Bronchial epithelial cell (primary cell): ENCODE data around the gene OR5AR1. TPM values are rescaled to one million over a fixed set of nuclear protein-coding genes. Genes with fewer than 3 reads are reported as not detected.

Experiments used
- DNase-seq: peaks from one replicate; pipeline ENCODE4 v3.0.0-alpha.2; 2010; ENCODE audit warnings: low read depth
- FAIRE-seq: peaks from 2 replicates; lab custom pipeline; 2011; peaks lifted over from hg19 to GRCh38; lab: Jason Lieb, UNC
- H3K27me3 ChIP-seq: 2 replicates; pipeline ENCODE4 v1.5.1; 2011; ENCODE audit warnings: low read length; ENCODE audit not compliant: control insufficient read depth, insufficient read depth
- H3K36me3 ChIP-seq: 2 replicates; pipeline ENCODE4 v1.5.1; 2011; ENCODE audit warnings: low read length; ENCODE audit not compliant: control insufficient read depth, insufficient read depth
- H3K4me3 ChIP-seq: 2 replicates; pipeline ENCODE4 v1.5.1; 2011; ENCODE audit warnings: mild to moderate bottlenecking, low read depth, low read length, control low read depth
- CTCF ChIP-seq: IDR thresholded peaks from 2 replicates; pipeline ENCODE4 v1.5.1; 2011; ENCODE audit warnings: mild to moderate bottlenecking, moderate library complexity, low read length, control low read depth, inconsistent platforms; ENCODE audit not compliant: insufficient read depth, severe bottlenecking
- total RNA-seq: library from RNA; depleted of rRNA; stranded (reverse); fragments of >200 nt; gene quantifications from 2 replicates; pipeline ENCODE4 v1.2.1, GENCODE V29; 2014

The OR5AR1 gene
- not detected in 2 replicates for total RNA-seq

GRCh38 chr11:56663386-56663785 lies at the start of gene OR5AR1:
Gene OR5AR1 (plus strand): TSS chr11:56663686. CDS start chr11:56663686, 0 bp downstream.
- Histone ChIP-seq H3K27me3 (no peaks in the 10 kb centered on the region), H3K4me3 (no peak within 1 kb of the TSS), H3K36me3 (no peaks in the 10 kb centered on the region)
- FAIRE-seq (no peak), DNase-seq (no peak)
- no peak for TF ChIP-seq CTCF

GRCh38 chr11:56624661-56625110 lies 38.8 kb upstream of the OR5AR1 start:
- no peak for FAIRE-seq
- peak; percentile 36 for TF ChIP-seq CTCF
- peak; percentile 77 for DNase-seq
- Histone ChIP-seq H3K36me3 (no peaks in the 10 kb centered on the region), H3K27me3 (no peaks in the 10 kb centered on the region), H3K4me3 (no peak overlapping the region)

- FAIRE-seq, result no peak
- DNase-seq, result no peak
- Histone ChIP-seq H3K4me3 (no peak overlapping the region), H3K36me3 (no peaks in the 10 kb centered on the region), H3K27me3 (no peaks in the 10 kb centered on the region)
- no peak for TF ChIP-seq CTCF
These were observed 37.5 kb upstream of the OR5AR1 start for GRCh38 chr11:56625946-56626345.

GRCh38 chr11:56632329-56632728 lies 31.2 kb upstream of the OR5AR1 start:
- no peak for TF ChIP-seq CTCF
- no peaks in the 10 kb centered on the region for H3K27me3 ChIP-seq
- H3K36me3 ChIP-seq, result no peaks in the 10 kb centered on the region
- no peak overlapping the region for H3K4me3 ChIP-seq
- DNase-seq (no peak), FAIRE-seq (no peak)

- TF ChIP-seq CTCF, result no peak
These were observed 26.6 kb upstream of the OR5AR1 start for GRCh38 chr11:56636861-56637260.

GRCh38 chr11:56637500-56637899 lies 26.0 kb upstream of the OR5AR1 start:
- DNase-seq (no peak), FAIRE-seq (no peak)
- Histone ChIP-seq H3K36me3 (no peaks in the 10 kb centered on the region), H3K27me3 (no peaks in the 10 kb centered on the region), H3K4me3 (no peak overlapping the region)
- no peak for TF ChIP-seq CTCF

More at GRCh38 chr11:56636861-56637260, 26.6 kb upstream of the OR5AR1 start:
- Histone ChIP-seq H3K27me3 (no peaks in the 10 kb centered on the region), H3K4me3 (no peak overlapping the region), H3K36me3 (no peaks in the 10 kb centered on the region)
- DNase-seq (no peak), FAIRE-seq (no peak)
